IPS-20b (cell line): ENCODE results near the gene TTLL11.

Experiments used
- H3K27ac ChIP-seq: one replicate; pipeline ENCODE4 v1.5.1; 2013; ENCODE audit warnings: low read length
- H3K27me3 ChIP-seq: 2 replicates; pipeline ENCODE4 v1.6.1; 2013; ENCODE audit warnings: mild to moderate bottlenecking, low read length, inconsistent platforms; ENCODE audit not compliant: insufficient read depth
- H3K36me3 ChIP-seq: 2 replicates; pipeline ENCODE4 v1.6.1; 2013; ENCODE audit warnings: low read depth, mild to moderate bottlenecking, inconsistent platforms, low read length, moderate library complexity; ENCODE audit not compliant: insufficient read depth
- H3K4me1 ChIP-seq: 2 replicates; pipeline ENCODE4 v1.6.1; 2013; ENCODE audit warnings: mild to moderate bottlenecking, control low read depth, inconsistent platforms, low read length, moderate library complexity; ENCODE audit not compliant: insufficient read depth
- H3K4me3 ChIP-seq: 2 replicates; pipeline ENCODE4 v1.5.1; 2013; ENCODE audit warnings: mild to moderate bottlenecking, low read length, inconsistent platforms
- H3K9ac ChIP-seq: 2 replicates; pipeline ENCODE4 v1.6.1; 2013; ENCODE audit warnings: low read depth, mild to moderate bottlenecking, inconsistent platforms, low read length, moderate library complexity
- H3K9me3 ChIP-seq: 2 replicates; pipeline ENCODE4 v1.6.1; 2013; ENCODE audit warnings: mild to moderate bottlenecking, low read depth, low read length, inconsistent platforms; ENCODE audit not compliant: insufficient read depth

The TTLL11 gene

DNA sequence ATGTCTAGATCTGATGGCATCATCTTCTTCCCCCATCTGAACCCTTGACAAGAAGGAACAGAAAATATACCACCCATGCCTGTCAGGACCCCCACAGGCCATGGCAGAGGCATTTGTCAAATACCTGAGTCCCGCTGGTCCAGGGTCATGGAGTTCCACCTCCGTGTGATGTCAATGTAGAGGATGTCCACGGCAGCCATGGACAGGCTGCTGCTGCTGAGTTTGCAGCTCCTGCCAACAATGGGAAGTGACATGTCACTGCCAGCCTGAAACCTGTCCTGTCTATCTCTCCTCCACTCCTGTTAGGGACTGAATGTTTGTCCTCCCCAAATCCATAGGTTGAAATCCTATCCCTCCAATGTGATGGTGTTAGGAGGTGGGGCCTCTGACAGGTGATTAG, 232.9 kb downstream of the TTLL11 start:
- H3K27me3 ChIP-seq = peaks cover 12% of the 10 kb centered on the region; the same call in 1 of the 2 replicates

GRCh38 chr9:121859646-121860045, 233.5 kb downstream of the TTLL11 start:
- Histone ChIP-seq H3K4me1 (peaks cover 11% of the 10 kb centered on the region), H3K27ac (no peak overlapping the region), H3K9ac (no peak overlapping the region), H3K9me3 (no peaks in the 10 kb centered on the region), H3K27me3 (peaks cover 11% of the 10 kb centered on the region; the same call in 1 of the 2 replicates), H3K36me3 (no peaks in the 10 kb centered on the region), H3K4me3 (no peak overlapping the region)

More for the DNA sequence above, 232.9 kb downstream of the TTLL11 start:
- H3K4me1 ChIP-seq = peaks cover 11% of the 10 kb centered on the region
- H3K4me3 ChIP-seq = no peak overlapping the region
- no peaks in the 10 kb centered on the region for H3K9me3 ChIP-seq
- no peak overlapping the region for H3K9ac ChIP-seq
- no peaks in the 10 kb centered on the region for H3K36me3 ChIP-seq
- no peak overlapping the region for H3K27ac ChIP-seq

DNA sequence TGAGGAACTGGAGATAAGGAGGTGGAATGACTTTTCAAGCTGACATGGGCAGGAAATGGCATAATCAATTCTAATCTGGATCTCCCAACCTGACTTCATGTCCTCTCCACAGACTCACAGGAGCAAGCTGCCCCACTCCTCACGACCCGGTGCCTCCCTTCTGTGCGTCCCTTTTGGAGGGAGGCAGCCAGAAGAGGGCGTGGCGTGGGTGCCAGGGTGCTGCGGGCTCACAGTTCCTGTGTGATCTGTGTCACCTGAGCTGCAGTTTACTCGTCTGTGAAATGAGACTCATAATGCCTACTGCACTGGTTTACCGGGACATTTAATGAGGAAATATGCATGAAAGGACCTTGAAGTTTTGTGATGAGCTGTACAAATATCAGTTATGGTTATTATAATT, 234.3 kb downstream of the TTLL11 start:
- Histone ChIP-seq H3K9me3 (no peaks in the 10 kb centered on the region), H3K36me3 (no peaks in the 10 kb centered on the region), H3K9ac (no peak overlapping the region), H3K4me3 (no peak overlapping the region), H3K27ac (no peak overlapping the region), H3K27me3 (peaks cover 3% of the 10 kb centered on the region; the same call in 1 of the 2 replicates), H3K4me1 (peaks cover 11% of the 10 kb centered on the region)

GRCh38 chr9:121857928-121858327, 235.2 kb downstream of the TTLL11 start:
- Histone ChIP-seq H3K9ac (no peak overlapping the region), H3K9me3 (no peaks in the 10 kb centered on the region), H3K27ac (no peak overlapping the region), H3K36me3 (no peaks in the 10 kb centered on the region), H3K4me3 (no peak overlapping the region), H3K4me1 (peaks cover 5% of the 10 kb centered on the region), H3K27me3 (no peaks in the 10 kb centered on the region)

DNA sequence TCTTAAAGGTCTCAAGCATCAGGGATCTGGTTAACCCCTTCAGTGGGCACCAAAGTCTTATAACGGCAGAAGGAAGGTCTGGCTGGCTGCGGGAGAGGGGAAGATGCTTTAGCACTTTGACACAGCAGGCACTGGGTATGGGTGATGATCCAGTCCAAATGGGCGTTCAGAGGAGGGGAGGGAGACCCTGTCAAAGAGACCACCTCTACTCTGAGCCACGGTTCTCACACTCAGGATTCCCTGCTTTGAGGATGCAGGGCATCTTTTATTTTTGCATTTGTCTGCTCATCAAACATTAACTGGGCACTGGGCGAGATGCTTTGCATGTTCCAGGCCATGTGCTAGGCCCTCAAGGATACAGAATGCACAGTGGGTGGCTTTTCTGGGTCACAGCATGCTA, 237.6 kb downstream of the TTLL11 start:
- Histone ChIP-seq H3K4me3 (no peak overlapping the region), H3K27ac (no peak overlapping the region), H3K4me1 (no peaks in the 10 kb centered on the region), H3K36me3 (no peaks in the 10 kb centered on the region), H3K9ac (no peak overlapping the region), H3K27me3 (no peaks in the 10 kb centered on the region), H3K9me3 (no peaks in the 10 kb centered on the region)

DNA sequence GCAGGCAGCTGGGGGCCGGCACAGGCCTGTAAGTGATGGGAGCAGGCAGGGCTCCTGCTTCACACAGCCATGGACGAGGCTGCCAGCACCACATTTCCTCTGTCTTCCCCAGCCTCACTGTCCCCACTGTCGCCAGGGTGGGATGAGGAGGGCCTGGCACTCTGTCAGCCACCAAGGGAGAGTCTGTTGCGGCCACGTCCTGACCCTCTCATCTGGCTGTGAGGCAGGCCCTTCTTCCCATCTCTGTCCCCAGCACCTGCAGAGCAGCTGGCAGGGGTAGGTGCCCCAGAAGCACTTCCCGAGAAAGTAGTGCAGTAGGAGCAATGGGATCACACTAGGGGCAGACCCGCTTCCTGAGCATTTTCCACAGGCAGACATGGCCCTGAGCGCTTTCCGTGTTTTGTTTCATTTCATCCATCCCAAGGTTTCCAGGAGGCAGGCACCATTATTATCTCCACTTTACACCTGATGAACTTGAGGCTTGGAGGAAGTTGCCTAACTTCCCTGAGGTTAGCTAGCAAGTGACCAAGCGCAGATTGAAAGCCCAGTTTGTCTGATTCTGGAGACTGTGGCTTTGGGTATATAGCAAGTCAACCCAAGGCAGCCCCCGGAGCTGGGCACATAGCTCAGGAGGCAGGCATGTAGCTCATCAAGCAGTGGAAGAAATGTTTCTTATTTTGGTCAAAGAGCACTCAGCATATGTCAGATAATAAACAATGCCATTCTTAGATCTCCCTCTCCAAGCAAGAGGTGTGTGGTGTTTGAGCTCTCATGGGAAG, 239.3 kb downstream of the TTLL11 start:
- Histone ChIP-seq H3K27ac (no peak overlapping the region), H3K4me1 (no peaks in the 10 kb centered on the region), H3K27me3 (no peaks in the 10 kb centered on the region), H3K9ac (no peak overlapping the region), H3K4me3 (no peak overlapping the region), H3K9me3 (peaks cover 2% of the 10 kb centered on the region; the same call in 1 of the 2 replicates), H3K36me3 (no peaks in the 10 kb centered on the region)

DNA sequence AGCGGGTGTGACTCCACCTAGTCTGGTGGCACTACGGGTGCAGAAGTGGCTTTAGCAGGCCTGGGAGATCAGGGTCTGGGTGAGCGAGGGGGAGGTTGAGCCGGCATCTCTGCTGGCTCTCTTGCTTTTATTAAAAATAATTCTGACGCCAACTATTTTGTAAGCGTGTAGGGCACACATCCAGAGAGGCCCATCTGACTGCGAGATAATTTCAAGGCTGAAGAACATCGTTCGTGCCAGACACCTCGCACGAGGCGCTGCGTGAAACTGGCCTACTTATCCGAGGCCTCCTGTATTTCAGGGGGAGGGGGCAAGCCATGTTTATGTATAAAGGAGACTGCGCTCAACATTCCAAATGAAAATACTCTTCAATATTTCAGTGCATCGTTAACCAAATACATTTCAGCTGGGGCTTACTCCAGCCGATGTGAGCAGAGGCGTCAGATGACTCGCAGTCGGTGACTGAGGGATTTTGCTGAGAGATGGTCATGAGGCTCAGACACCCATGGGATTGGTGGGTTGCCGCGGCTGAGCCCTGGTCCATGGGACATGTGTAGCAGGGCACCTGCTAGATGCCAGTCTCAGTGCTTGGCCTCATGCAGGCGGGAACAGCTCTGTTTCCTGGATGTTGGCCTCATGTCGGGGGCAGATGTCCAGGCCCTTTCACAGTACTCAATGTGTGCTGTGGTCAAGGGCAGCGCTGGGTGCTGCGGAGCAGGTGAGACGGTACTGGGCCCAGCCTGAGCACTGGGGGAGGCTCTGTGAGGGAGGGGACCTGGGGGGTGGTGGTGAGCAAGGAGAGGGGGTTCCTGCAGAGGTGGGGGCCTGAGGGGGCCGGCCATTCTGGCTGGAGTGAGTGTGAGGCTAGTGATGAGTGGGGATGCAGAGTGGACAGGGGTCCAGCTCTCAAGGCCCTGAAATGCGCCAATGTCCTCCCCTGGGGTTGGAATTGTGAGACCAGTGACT, 240.2 kb downstream of the TTLL11 start:
- Histone ChIP-seq H3K4me1 (no peaks in the 10 kb centered on the region), H3K27me3 (no peaks in the 10 kb centered on the region), H3K9ac (no peak overlapping the region), H3K36me3 (no peaks in the 10 kb centered on the region), H3K4me3 (no peak overlapping the region), H3K9me3 (peaks cover 9% of the 10 kb centered on the region), H3K27ac (no peak overlapping the region)

DNA sequence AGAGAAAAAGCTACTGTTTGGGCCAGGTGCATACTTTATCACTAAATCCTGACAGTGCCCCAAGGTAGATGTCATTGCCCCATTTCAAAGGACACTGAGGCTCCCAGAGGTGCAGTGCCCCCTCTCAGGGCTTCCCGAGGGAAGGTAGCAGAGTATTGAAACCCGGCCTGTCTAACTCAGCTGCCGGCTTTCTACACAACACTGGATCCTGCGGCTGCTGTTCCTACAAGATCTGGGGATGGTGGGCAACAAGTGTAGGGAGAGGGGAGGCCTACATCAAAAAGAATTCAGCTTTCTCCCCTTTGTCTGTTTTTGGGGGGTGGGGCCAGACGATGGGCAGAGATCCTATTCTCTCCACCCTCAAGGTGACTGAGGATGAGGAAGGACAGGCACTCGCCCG, 240.9 kb downstream of the TTLL11 start:
- H3K4me3 ChIP-seq = no peak overlapping the region
- no peaks in the 10 kb centered on the region for H3K36me3 ChIP-seq
- no peak overlapping the region for H3K27ac ChIP-seq
- H3K9ac ChIP-seq = no peak overlapping the region
- H3K4me1 ChIP-seq = no peaks in the 10 kb centered on the region
- peaks cover 9% of the 10 kb centered on the region for H3K9me3 ChIP-seq
- H3K27me3 ChIP-seq = no peaks in the 10 kb centered on the region

DNA sequence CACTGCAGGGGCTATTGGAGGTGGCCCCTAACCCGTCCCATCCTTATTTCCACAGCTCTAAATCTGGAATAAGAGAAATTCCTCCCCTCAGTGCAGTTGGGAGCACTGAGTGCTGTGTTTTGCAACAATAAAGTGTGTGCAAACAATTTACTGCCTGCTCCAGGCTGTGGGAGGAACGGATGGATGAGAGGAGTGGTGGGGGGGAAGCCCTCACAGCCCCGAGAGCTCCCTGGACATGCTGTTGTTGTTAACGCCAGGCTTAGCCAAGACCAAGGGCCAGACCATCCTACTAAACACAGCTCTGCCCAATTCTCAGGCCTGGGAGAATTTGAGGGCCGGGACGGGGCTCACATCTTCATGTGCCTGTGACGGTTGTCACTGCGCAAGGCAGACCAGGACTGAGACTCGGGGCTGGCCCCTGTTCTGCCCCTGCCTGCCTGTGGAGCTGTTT, 241.4 kb downstream of the TTLL11 start:
- no peak overlapping the region for H3K27ac ChIP-seq
- no peak overlapping the region for H3K4me3 ChIP-seq
- no peaks in the 10 kb centered on the region for H3K36me3 ChIP-seq
- H3K4me1 ChIP-seq = no peaks in the 10 kb centered on the region
- H3K27me3 ChIP-seq = no peaks in the 10 kb centered on the region
- no peak overlapping the region for H3K9ac ChIP-seq
- peaks cover 9% of the 10 kb centered on the region for H3K9me3 ChIP-seq

DNA sequence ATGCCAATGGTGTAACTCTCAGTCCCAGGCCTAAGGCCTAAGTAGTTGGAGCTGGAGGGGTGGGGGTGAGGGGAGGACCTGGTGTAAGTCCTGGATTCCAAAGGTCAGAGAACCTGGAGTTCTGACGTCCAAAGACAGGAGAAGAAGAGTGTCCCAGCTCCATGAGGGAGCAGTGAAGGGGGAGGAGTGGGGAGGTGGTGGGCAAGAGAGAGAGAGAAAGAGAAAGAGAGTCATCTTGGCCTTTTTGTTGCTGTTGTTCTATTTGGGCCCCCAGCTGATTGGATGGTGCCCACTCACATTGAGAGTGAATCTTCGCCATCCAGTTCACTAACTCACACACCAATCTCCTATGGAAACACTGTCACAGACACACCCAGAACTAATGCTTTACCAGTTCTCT, 242.7 kb downstream of the TTLL11 start:
- no peaks in the 10 kb centered on the region for H3K27me3 ChIP-seq
- no peak overlapping the region for H3K4me3 ChIP-seq
- peaks cover 9% of the 10 kb centered on the region for H3K9me3 ChIP-seq
- no peak overlapping the region for H3K27ac ChIP-seq
- H3K9ac ChIP-seq = no peak overlapping the region
- H3K4me1 ChIP-seq = no peaks in the 10 kb centered on the region
- H3K36me3 ChIP-seq = no peaks in the 10 kb centered on the region

GRCh38 chr9:121849554-121849953, 243.6 kb downstream of the TTLL11 start:
- Histone ChIP-seq H3K27me3 (no peaks in the 10 kb centered on the region), H3K4me1 (no peaks in the 10 kb centered on the region), H3K27ac (no peak overlapping the region), H3K4me3 (no peak overlapping the region), H3K9me3 (peaks cover 9% of the 10 kb centered on the region), H3K9ac (no peak overlapping the region), H3K36me3 (no peaks in the 10 kb centered on the region)
